Lung microvascular endothelial cell (primary cell): Measurements from ENCODE around the gene SH3YL1. TPM values are rescaled to one million over a fixed set of nuclear protein-coding genes. Genes with fewer than 3 reads are reported as not detected.

Experiments used
- DNase-seq, 2 donors: peaks; one replicate each; pipeline versions ENCODE4 v3.0.0 to v3.0.0-alpha.2; 2010; ENCODE audit warnings: low read depth in 2 of 2
- total RNA-seq: library from RNA; depleted of rRNA; stranded (reverse); fragments of >200 nt; gene quantifications from 2 replicates; pipeline ENCODE4 v1.2.1, GENCODE V29; 2014

SH3YL1 gene, protein sequence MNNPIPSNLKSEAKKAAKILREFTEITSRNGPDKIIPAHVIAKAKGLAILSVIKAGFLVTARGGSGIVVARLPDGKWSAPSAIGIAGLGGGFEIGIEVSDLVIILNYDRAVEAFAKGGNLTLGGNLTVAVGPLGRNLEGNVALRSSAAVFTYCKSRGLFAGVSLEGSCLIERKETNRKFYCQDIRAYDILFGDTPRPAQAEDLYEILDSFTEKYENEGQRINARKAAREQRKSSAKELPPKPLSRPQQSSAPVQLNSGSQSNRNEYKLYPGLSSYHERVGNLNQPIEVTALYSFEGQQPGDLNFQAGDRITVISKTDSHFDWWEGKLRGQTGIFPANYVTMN
- 11.1 and 13.7 TPM in 2 replicates for total RNA-seq

- DNase-seq, result peak; percentile 20 to 26
Measured at GRCh38 chr2:263774-264492, at the start of gene SH3YL1. TSS of gene SH3YL1 (minus strand) at chr2:264032. CDS start at chr2:263984, 48 bp downstream.

DNA sequence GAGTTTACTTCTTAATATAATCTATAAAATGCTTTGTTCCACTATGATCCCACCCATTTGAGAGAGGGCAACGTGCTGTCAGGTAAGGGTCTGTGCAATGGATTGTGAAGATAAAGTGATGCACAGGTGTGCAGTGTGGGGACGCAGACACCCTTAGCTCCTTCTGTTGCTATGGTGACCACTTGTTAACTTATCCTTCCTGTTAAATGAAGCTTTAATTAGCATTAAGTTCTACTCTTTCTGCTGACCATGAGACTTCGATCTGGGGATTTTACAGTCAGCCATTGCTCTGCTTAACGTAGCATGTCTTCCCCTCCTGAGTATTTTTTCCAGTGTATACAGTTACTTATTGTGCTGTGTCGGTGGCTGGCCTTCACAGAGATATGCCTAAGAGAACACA, 47.2 kb upstream of the SH3YL1 start:
- DNase-seq, result no peak

DNA sequence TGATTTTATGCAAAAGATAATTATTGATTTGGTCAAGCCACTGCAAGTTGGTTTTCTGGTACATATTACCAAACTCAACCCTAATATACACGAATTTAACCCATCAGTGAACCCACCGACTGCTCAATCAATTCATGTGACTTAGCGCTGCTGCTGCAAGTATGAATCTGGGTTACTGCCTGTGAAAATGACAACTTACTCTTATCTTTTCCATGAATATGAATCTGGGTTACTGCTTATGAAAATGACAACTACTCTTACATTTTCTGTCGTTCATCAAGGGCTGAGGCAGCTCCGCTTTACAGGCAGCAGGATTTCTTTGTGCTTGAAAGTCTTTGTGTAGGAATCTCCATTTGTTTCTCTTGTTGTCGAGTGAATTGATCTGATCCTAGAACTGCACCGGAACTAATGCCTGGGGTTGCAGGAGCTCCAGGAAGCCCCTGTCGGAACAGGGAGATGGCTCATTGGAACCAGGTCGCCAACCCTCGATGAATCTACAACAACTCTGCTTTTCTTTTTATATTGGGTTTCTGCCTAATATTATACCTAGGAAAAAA, 46.2 kb upstream of the SH3YL1 start:
- no peak for DNase-seq

DNA sequence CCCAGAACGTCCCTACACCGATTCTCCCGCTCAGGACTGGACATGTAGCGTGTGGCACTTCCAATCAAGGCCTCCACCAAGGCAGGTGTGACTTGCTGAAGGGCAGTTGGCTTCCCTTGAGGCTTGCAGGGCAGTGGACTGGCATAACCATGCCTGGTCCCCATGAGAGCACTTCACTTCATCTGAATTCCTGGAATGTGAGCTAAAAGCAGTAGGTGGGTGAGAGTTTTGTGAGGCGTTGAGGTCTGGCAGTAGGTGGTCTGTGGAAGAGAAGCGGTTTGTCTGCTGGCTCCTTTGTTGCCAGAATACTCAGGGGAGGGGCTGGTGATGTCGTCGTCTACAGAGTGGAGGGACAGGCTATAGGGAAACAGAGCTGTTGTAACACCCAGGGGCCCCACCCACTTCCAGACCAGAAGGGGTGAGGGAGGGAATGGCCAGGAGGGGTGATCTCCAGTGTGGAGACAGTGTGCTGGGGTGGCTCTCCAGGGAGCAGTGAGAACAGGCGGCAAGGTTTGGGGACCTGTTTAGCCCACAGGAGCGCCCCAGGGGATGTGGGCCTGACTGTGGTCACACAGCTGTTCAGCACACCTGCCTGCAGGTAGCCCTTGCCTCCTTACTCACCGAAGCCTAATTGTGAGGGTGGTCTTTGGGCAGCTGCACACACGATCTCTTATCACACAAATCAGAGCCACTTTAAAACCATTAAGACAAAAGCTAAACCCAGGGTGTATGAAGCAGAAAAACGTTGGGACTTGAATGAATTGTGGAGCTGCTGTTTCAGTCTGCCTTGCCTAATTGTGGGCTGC, 45.5 kb upstream of the SH3YL1 start:
- no peak for DNase-seq

DNA sequence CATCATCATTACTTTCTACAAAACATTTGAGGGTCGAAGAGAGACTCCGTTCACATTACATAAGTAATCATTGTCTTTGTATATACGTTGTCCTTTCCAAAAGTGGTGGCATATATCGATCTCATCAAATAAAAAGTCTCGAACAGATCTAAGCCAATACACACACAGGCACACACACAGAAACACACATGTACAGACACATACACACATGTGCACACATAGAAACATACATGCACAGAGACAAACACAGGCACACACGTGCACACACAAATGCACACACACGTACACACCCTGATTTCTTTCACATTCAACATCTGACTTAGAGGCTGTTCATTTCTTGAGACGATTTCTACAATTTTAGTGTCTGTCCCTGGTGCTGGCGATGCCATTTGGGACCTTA, 41.5 kb upstream of the SH3YL1 start:
- no peak for DNase-seq

GRCh38 chr2:296354-296753, 32.5 kb upstream of the SH3YL1 start:
- no peak for DNase-seq

DNA sequence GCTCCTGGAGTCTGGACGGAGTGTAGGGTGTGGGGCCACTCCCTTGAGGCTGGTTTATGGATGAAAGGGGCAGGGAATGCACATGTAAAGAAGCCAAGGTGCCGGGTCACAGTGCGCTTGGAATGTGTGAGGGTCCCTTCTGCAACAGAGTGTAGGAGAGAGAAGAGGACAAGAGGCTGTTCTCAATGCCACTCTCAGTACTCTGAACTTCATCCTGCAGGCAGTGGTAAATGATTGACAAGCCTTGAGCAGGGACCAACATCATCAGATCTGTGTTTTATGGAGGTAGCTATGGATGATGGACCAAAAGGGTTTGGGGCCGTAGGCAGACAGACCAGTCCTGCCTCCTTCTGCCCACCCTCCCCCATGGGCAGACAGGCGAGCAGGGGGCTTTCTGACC, 31.3 kb upstream of the SH3YL1 start:
- no peak for DNase-seq

DNA sequence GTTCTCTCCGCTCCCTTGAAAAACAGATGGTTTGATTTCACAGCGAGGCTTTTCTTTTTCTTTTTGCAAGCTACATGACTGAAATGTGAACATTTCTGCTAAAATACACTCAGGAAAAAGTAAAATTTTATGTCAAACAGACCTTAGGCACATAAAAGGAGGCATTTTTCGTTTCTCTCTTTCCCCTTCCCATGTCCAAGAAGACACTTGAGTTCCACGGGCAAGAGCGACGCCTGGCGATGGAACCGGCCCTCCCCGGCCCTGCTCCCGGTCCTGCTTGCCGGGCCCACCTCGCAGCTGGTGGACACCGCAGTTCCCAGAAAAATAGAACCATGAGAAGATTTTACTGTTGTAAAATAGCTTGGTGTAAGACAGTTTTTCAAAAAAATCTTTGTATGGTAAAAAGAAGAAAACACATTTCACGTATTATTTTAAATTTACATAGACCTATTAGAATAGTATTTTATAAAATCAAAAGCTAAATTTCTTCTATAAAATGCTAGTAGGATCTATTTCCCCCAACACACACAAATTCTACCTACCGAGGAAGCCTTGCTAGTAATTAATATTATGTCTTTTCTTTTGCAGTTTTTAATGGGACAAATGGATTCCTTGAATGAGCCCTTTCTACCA, 26.4 kb upstream of the SH3YL1 start:
- DNase-seq, result peak; percentile 84 to 85

DNA sequence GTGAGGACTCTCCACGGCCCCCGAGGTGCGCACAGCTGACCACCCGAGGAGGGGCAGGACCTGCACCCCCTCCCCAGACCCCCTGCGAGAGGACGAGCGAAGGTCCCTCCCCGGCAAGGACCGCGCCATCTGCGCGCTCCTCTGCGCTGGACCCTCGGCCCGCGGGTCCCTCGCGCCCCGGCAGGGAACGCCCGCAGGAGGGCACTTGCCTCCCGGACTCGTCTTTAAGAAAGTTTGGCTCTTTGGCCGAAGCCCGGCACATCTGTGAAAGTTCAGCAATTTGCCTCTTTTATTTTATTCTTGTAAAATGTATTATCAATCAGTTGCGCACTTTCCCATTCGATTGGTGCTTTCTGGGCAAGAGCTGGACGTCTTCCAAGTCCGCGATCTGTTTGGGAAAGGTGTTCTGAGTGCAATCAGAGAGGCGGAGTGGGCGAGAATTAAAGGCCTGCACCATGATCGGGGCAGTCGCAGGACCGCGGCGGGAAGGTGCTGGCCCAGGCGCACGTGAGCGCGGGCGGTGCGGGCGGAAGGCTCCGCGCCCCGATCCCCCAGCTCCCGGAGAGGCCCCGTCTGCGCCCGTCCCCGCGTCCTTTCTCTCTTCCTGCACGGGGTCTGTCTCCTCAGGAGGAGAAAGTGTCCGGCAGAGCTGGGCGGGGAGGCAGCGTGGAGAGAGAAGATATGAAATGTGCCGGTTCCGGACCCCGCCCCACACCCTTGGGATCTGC, 25.7 kb upstream of the SH3YL1 start:
- DNase-seq, result peak; percentile 19 to 29

- DNase-seq, result no peak
Measured at GRCh38 chr2:288758-289361, 25.0 kb upstream of the SH3YL1 start.

DNA sequence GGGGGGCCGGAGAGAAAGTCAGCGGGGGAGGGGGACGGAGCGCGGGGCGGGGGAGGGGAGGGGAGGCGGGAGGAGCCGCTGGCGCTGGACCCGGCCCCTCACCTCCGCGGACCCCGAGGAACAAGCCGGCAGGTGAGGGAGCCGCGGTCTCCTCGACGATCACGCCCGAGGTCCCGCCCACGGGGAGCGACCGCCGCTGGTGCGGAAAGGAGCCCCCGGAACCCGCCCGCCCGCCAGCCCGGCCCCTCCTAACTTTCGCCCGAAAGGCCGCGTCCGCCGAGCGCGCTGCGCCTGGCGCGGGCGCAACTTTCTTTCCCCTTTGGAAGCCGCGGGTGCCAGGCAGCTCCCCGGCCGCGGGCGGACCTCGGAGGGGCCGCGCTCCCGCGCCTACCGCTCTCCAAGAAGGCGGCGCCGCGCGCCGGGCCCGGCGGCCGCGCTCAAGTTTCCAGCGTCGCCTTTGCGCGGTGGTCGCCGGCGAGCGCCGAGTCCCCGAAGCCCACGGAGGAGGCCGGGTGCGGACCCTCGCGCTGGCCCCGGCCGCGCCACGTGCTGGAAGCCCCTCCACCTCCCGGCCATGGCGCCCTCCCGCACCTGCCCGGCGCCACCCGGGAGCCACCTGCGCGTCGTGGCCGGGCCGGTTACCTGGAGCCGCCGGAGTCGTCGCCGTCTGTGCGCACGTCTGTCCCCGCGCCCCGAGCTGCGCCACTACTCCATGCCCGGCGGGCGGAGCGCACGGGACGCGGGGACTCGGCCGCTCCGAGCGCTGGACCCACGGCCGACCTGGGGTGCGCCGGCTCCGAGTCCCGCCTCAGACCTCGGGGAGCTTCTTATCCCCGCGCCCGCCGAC, 24.3 kb upstream of the SH3YL1 start, which contains the start of gene ALKAL2:
TSS of gene ALKAL2 (minus strand) at position 181 of the 847 bp plus-strand sequence. CDS start 256 bp downstream, outside the sequence.
- DNase-seq, result peak; percentile 20 to 26

- peak; percentile 19 to 43 for DNase-seq
Measured at GRCh38 chr2:287471-287885, 23.6 kb upstream of the SH3YL1 start.

DNA sequence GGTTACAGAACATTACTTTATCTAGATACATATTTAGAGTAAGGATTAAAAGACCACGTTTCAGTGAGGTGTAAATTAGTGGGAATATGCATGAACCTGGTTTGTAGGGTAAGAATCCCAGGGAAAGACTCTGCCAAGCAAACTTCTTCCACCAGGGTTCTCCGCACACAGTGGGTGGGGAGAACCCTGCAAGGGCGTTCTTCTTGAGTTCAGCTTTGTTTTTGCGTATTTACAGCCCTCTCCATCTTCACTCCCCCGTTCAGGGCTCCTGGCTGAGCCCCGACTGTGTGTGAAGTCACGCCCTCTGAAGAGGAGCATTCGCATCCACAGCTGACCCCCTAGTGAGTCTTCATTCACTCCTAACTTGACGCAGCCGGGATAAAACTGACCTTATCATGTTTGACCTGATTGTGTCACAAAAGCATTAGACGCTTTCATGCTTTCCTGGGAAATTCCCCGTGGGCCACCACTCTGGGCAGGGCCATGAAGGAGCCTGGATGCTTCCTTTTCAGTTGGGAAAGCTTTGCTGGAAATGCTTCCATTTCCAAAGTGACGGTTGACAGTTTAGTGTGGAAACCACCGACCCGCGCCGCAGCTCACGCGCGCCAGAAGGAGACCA, 23.1 kb upstream of the SH3YL1 start:
- peak; percentile 10 to 27 for DNase-seq

- DNase-seq, result no peak
Measured at GRCh38 chr2:286035-286434, 22.2 kb upstream of the SH3YL1 start.

- no peak for DNase-seq
Measured at GRCh38 chr2:285531-285930, 21.7 kb upstream of the SH3YL1 start.

GRCh38 chr2:284896-285492, 21.2 kb upstream of the SH3YL1 start:
- DNase-seq, result no peak

GRCh38 chr2:283996-284794, 20.4 kb upstream of the SH3YL1 start:
- no peak for DNase-seq
